CD4-positive, alpha-beta T cell treated with Interleukin-10 for 1 hour (primary cell): Measurements from ENCODE around the gene TDRD9.
"Not testable (repeated sequence)": the region's sequence is repeated elsewhere in the genome, so short reads cannot be mapped to it uniquely, and the experiment has no call there.

Experiments used
- DNase-seq: peaks from one replicate; pipeline ENCODE4 v3.0.0-alpha.2; 2020

TDRD9 gene

DNA sequence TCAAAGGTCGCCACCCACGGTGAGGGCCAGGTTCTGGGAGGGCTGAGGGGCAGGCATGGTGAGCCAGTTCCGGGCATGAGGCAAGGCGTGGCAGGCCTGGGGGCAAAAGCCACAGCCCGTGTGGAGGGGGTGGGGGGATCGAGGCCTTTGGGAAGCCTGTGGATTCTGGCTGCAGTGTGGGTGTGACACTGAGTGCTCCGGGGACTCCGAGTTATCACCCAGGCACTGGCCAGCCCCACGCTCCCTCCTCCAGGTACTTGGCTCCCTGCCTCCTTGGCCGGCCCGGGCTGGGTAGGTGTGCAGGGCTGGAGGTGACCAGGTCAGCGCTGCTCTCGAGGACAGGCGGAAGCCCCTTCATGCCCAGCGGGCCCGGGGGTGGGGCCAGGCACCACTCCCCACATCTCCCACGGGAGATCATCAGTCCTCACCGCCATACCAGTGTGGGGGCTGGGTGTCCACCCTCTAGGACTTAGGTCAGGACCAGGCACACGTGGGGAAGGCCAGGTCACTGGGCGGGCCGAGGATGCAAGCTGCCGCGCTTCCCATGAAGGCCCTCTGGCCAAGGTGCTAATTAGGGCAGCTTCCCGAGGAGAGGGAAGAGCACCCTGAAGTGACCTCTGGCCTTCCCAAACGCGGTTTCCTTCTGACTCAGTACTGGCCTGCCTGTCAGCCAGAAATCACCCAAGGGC is 34.1 kb upstream of the TDRD9 start:
- no peak for DNase-seq

DNA sequence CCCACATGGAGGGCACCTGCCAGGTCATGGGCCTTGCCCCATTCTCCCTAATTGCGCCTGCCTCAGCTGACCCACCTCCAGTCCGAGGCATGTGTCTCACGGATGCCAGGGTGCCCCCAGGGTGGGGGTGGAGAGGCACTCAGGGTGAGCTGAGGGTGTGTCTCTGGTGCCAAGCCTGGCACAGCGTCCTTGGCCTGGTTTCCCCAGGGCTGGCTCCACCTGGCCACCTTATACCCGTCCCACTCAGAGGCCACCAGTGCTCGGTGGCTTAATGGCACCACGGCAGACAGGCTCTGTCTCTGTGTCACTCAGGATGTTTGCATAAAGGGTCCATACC is 33.6 kb upstream of the TDRD9 start:
- DNase-seq = no peak

DNA sequence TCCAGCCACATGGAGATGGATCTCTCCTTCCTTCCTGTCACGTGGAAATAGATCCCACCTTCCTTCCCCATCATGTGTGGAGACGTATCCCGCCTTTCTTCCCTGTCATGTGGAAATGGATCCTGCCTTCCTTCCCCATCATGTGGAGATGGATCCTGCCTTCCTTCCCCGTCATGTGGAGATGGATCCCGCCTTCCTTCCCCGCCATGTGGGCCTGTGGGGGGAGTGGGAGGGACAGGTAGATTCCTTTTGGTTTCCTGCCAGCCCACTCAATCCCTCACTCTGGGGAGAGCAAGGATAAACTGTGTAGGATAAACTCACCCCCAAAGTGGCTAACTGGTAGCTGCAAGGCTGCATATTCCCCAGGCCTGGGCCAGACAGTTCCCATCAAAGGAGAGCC is 31.7 kb upstream of the TDRD9 start:
- no peak for DNase-seq

DNA sequence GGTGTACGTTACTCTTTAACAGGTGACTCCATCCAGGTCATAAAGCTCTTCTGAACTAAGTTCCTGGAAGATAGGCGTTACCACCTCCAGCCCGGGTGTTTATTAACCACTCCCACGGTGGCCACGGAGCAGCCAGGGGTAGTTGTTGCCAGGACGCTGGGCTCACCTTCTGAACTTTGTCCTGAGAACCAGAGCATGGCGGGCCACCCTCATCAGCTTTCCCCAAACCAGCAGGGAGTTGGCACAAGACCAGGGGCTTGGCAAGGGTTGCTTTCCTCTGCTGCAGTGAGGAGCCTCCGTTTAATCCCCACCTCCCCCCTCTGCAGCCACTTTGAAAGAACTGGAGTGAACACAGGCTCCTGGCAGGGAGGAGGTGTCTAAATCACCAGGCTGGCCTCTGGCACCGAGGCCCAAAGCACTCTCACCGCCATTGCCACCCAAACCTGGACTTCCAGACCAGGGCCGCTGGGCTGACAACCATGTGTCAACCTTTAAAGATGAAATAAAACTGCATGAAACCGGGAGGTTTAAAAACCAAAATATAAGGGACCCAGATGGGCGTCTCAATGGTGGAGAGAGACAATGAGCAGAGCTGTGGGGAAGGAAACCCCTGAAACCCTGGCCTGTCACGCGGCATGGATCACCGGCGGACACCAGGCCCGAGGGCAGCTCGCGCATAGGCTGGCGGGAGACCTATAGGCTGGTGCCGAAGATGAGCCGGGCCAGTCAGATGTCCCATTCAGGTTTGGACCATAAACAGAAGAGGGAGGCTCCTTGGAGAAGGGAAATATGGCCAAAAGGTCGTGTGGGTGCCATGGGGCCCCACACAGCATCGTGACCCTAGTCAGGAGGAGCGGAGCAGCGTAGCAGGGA is 30.9 kb upstream of the TDRD9 start:
- no peak for DNase-seq

DNA sequence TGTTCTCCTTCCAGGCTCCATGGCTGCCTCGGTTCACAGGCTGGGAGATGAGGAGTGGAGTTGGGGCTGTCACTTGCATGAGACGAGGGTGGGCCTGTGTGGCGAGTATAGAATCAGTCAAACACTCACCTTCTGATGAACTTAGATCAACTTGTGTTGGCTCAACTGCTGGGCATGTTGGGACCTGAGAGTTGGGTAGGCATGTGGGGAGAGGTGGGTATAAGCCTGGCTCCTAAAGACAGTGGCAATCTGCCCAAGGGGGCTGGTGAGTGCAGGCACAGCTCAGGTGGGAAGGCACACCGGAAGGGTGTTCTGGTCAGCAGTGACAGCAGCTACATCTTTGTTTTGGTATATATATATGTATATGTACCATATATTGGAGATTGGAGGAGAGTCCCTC is 30.1 kb upstream of the TDRD9 start:
- DNase-seq = no peak

DNA sequence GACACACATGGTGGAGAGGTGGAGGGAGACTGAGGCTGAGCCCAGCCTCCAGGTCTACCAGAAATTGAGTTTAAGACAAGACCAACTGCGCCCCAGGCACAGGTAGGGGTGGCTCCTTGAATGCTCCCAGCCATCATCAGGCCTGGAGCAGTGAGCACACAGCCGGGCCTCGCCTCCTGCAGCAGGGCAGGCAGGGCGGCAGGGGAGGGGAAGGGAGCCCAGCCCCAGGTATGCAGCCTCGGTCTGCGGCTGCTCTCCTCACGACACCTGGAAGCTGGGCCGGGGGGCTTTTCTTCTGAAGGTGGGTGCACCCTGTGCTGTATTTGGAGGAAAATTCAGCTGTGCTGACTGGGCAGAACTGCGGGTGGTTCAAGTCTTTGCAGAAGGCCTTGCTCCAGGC is 29.5 kb upstream of the TDRD9 start:
- DNase-seq = no peak

DNA sequence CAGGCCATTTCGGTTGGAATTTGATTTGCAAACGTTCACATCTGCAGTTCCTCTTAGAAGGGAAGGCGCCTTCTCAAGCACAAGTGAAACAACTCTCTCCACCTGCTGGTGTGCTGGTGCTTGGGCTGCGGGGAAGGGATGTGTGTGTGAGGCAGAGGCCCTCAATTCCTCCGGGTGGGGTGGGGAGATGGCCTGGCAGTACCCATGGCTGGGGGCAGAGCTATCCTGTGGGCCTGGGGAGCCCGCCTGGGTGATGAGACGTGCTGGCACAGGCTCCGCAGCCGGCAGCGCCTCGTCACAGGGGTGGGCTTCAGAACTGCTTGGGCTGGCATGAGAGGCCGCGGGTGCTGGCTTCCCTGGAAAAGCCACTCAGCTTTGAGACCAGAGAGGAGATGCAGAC is 28.9 kb upstream of the TDRD9 start:
- DNase-seq = no peak

DNA sequence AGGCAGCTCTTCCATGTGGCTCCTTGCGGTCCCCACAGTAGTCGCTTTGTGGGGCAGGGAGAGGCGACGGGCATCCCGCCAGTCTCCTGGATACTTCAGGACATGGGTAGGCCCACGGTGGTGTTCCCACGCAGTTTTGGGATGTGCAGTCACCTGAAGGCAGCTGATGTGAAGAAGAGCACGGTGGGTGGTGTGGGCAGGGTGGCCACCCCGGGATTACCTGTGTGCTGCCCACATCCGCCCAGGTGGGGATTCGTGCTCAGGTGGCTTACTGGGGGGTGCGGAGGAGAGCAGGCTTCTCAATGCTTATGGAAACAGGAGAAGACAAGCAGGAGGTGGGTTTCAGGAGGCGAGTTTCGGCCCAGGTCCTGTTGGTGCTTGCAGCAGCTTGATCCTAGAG is 28.4 kb upstream of the TDRD9 start:
- DNase-seq = no peak

DNA sequence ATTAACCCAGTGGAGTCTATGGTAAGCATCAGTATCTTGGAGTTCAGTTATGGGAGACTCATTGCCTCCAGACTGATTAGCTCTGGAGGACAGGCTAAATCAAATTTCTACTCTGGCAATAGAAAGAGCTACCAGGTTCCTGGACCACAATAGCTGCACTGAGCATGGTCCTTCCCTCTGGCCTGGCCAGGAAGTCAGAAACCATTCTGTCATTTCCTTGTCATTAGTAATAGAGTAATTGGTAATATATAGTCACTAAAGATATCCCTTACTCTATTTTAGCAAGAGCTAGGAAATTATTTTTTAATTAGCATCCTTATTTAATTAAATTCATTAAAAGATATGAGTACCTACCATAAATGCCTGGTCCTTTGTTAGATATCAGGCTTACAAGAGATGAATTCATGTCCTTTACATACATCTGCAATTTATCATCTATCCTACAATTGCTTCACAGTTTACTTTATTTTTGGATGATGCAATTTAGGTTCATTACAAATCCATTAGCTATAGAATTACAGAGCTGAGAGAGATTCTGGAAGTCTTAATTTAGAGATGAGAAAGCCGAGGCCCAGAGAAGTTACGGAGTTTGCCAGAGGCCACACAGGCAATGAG is 23.7 kb upstream of the TDRD9 start:
- DNase-seq = no peak

DNA sequence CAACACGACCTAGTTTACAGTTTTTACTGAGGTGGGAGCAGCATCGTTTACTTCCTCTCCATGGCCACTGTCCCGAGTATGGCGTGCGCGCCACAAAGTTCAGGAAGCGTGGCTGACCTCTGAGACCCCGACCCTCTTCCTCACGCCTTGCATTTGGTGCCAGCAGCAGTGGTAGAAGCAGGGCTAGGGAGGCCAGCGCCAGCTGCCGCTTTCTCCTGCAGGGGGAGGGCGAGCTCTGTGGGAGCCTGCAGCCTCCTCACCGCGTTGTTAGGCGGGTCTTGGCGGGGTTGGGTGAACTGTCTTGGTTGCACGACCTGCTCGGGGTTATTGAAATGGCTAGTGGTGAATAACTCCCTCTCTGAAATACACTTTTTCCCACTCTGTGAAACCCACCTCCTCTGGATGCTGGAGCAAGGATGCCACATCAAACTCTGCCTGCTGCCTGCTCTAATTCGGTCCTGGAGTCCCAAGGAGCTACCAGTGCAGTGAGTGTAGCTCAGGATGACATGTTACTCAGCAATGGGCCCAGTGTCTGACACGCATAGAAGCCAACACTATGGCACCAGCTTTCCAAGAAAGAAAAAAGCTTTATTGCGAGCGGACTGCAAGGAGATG is 22.3 kb upstream of the TDRD9 start:
- no peak for DNase-seq

DNA sequence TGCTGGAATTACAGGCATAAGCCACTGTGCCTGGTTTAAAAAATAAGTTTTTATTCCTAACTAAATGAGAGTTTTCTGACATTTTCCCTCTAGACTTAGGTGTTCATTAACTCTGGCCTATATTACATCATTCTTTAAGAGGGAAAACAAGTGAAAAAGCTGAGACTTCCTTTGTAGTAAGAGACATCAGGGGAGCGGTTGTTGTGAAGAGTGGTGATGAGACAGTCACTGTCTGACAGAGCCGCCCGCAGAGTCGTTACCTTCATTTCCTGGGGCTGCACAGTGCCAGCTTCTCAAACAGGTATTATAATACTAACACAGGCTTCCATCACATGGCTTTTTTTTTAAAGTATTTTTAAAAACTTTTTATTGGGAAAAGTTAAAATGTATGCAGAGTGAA is 19.7 kb upstream of the TDRD9 start:
- peak; percentile 33 for DNase-seq

DNA sequence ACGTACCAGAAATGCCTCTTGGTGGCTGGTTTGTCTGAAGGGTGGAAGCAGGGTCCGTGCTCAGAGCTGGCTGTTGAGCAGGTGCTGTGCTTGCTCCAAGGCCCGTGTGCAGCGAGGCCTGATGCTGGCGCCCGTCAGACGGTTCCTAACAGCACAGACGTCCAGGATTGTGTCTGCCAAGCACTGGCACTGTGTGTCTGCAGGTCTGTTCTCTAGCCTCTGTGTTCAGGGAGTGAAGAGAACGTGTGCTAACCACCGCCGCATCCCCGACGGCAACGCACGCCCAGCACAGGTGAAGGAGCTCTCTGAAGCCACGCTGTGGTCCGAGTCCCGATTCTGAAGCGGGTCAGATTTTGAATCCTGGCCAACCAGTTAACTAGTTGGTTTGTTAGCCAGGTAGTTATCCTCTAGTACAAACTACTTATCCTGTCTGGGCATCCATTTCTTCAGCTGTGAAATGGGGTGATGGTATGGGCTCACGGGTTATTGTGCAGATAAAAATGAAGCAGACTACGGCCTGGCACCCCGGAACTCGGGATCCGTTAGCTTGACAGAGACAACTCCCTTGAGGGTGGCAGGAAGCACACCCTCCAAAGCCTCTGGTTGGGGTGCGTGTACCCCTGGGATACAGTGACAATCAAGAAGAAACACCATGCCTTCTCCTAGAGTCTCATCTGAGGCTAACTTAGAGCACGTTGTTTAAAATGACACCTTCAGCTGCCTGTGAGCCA is 18.6 kb upstream of the TDRD9 start:
- no peak for DNase-seq

DNA sequence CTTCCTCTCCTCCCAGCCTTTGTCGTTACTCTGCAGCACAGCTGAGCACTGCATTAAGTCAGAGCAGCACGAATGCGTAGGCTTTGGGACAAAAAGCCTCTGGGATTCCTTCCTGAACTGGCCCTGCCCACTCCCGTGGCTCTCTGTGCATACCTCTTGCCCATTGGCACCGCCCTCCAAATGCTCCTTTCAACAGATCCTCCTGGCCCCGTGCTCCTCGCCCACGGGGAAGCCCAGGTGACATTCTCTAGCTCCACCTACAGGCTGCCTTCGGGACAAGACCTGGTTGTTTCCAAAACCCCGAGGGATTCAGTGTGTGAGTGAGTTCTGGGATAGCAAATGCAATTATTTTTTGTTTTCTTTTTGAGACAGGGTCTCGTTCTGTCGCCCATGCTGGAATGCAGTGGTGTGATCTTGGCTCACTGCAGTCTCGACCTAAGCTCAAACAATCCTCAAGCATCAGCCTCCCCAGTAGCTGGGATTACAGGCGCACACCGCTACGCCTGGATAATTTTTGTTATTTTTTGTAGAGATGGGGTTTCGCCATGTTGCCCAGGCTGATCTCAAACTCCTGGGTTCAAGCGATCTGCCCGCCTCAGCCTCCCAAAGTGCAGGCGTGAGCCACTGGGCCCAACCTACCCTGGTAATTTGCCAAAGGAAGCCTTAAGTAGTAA is 17.9 kb upstream of the TDRD9 start:
- DNase-seq = peak; percentile 78

DNA sequence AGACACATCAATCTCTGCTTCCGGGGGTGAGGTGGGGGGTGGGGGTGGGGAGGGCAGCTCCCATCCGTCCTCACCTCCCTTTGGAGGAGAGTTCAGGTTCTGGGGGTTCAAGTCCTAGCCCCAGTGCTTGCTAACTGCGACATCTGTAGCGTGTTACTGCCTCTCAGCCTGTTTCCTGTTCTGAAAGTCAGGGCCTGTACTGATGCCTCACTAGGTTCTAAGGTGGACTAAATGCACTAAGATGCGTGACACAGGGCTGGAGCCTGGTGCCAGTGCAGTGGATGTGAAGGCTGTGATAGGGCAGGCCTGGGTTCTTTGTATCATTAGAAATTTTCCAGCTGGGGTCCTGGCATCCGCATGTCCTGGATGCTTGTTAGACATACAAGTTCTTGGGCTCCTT is 17.3 kb upstream of the TDRD9 start:
- DNase-seq = no peak

DNA sequence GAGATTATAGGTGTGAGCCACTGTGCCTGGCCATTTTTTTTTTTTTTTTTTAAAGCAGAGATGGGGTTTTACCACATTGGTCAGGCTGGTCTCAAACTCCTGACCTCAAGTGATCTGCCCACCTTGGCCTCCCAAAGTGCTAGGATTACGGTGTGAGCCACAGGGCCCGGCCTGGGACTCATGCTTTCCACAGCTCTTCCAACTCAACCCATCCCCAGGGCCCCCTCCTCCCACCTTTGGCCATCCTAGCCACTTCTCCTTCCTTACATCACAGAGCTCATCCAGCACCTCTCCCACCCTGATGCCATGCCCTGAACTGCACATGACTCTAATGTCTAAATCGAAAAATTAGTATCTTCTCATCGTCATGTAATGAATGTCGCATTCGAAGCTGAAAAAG is 12.6 kb upstream of the TDRD9 start:
- DNase-seq = no peak

DNA sequence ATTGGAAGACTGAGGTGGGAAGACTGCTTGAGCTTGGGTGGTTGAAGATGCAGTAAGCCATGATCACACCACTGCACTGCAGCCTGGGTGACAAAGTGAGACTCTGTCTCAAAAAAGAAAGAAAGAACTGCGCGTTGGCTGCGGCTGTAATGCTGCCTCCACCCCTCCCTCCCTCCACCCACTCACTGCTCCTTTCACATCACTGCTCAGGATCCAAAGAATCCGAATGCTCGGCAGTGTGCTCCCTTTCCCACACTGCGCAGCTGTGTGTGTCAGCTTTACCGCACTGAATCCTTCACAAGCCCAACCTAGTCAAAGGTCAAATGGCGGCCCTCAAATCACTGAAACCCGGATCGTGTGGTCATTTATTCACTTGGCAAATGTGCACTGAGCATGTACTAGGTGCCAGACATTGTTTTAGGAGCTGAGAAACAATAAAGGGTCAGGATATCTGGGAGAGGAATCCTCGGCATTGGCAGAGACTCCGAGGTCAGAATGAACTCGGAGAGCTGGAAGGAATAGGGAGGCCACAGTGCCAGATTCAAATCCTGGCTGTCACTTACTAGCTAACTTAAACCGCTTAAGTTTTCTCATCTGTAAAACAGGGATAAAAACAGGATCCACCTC is 11.5 kb upstream of the TDRD9 start:
- no peak for DNase-seq

DNA sequence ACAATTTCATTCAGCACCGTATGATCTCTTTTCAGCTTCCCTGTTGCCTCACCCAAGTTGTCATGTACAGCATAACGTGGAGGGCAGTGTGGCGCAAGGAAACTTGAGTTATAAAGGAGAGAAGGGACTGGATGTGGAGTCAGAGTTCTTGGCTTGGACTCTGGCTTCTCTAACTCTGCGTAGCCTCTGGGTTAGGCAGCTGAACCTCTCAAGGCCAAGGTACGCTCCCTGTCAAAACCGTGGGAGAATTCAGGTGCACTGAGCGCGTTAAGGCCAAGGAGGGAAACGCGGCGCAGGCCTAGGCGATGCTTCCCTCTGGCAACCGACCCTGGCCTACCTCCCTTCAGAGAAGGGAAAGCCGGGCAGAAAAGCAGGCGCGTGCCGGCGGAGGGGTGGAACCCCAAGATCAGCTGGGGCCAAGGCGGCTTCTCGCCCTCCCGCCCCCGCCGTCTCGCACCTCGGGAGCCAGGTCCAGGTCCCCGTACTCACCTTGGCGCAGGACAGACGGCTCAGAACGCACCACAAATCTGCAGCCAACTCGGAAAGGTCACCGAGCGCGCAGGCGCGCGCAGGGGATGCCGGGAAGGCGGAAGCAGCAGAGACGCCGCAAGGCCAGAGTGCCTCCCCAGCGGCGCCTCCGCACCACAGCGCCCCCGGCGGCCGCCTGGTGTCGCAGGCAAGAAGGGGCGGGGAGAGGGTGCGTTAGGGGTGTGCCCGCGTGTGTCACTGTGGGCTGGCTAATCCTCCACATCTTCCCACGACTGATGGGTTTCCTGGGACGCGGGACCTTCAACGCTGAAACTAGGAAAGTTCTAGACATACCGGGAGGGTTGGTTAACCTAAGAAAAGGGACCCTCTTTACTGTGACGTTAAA is 7.0 kb upstream of the TDRD9 start:
- DNase-seq = peak; percentile 94

DNA sequence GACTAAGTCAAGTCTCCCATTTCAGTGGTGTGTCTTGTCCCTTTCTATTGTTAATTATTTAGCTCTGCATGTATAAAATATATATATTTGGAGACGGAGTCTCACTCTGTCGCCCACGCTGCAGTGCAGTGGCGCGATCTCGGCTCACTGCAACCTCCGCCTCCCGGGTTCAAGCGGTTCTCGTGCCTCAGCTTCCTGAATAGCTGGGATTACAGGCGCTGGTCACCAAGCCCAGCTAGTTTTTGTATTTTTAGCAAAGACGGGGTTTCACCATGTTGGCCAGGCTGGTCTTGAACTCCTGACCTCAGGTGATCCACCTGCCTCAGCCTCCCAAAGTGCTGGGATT is 6.4 kb upstream of the TDRD9 start:
- not testable (repeated sequence) for DNase-seq

DNA sequence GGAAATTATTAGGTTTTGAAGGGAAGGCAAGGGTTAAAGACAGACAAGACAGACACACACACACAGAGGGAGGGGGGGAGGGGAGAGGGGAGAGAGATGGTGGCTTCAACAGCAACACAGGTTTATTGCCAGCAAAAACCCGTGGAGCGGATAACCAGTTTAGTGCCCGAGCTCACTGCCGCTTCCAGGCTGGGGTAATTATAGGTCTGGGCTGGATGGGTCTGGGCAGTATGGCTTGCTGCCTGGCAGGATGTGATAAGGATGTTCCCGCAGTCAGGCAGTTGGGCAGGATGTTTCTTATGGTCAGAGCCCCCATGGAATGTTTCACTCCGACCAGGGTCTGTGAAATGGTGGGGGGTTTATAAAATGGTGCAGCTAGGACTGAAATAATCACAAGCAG is 4.4 kb upstream of the TDRD9 start:
- no peak for DNase-seq

DNA sequence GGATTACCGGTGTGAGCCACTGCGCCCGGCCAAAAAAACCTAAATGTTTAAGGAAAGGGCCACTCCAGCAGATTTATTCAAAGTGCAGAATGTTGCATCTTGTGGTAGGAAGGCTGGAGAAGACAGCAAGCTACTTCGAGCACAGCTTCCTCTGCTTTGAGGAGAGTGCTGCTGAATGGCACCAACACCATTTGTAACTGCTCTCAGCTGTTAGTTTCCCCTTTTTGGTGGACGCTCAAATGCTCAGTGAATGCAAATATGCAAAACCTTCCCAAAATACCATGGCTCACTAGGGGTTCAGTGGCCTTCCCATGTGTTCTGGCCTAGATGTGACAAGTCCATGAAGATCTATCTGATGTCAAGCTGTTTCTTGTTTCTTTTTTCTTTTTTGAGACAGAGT is 2.9 kb upstream of the TDRD9 start:
- no peak for DNase-seq

DNA sequence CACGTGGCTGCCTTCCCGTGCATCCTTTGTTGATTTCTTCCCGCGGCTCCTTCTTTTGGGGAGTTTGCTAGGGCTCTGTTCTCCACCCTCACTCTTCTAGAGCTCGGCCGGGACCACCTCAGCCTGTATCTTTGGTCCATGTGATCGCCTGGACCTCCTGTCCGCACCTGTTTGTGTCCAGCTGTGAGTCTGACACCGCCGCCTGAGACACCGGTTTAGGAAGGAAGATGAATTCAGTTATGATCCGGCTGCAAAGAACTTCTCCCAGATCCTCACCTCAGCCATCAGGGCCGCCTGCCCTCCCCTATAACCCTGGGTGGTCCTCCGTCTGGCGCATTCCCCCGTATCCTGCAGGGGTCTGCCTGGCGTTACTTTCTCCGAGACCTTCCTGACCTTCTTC is 690 bp upstream of the TDRD9 start:
- DNase-seq = no peak
